K562 (cell line): ENCODE data around the gene ZNF775. TPM values are rescaled to one million over a fixed set of nuclear protein-coding genes. Genes with fewer than 3 reads are reported as not detected.

Experiments used
- CBFB ChIP-seq: sonication (generic); formaldehyde crosslinking; IDR thresholded peaks from 2 replicates; pipeline ENCODE4 v1.4.0; 2020; ENCODE audit warnings: mild to moderate bottlenecking, missing genetic modification reagents
- GATAD2A ChIP-seq: fragments of 450-650 bp; IDR thresholded peaks from 2 replicates; pipeline ENCODE4 v1.6.1; 2017
- GTF2E2 ChIP-seq: fragments of 200-800 bp; sonication (Bioruptor generic); IDR thresholded peaks from 2 replicates; pipeline ENCODE4 v1.6.1; 2016; ENCODE audit warnings: missing genetic modification characterization, missing compliant biosample characterization
- MAFK ChIP-seq: IDR thresholded peaks from 2 replicates; pipeline ENCODE4 v1.6.1; 2011; ENCODE audit warnings: low read length, improper control_type of control experiment
- MEIS2 ChIP-seq: fragments of 450-650 bp; IDR thresholded peaks from 2 replicates; pipeline ENCODE4 v1.6.1; 2014; ENCODE audit warnings: mild to moderate bottlenecking; ENCODE audit not compliant: partially characterized antibody
- ZKSCAN1 ChIP-seq: fragments of 150-350 bp; IDR thresholded peaks from 2 replicates; pipeline ENCODE4 v1.6.1; 2016; ENCODE audit warnings: low read depth, low read length
- polyA plus RNA-seq, 8 experiments: library from polyadenylated mRNA; depleted of rRNA in 4 of 8; stranded (reverse) in 5 of 8; unstranded in 3 of 8; fragments of >200 nt; fragmentation: Nextera tagmentation in 2 of 8; fragmentation: Illumina TruSeq in 1 of 8; extraction: Ambion mirVana in 2 of 8; extraction: Trizol in 1 of 8; gene quantifications; 2 replicates each; pipeline versions ENCODE4 v1.2.1 to v1.2.3, GENCODE V29; 2011 to 2014; ENCODE audit warnings: inconsistent platforms in 1 of 8, missing spikeins in 1 of 8
- total RNA-seq, 7 experiments: library from RNA; depleted of rRNA in 6 of 7; stranded (reverse); fragments of >200 nt in 6 of 7; fragmentation: Illumina TruSeq in 2 of 7; extraction: Trizol in 2 of 7; gene quantifications; 2 replicates each; pipeline versions ENCODE4 v1.2.1 to v1.2.3, GENCODE V29; 2011 to 2021; ENCODE audit warnings: low replicate concordance in 1 of 7
- TF ChIP-seq, protein P1 (sequence below): sonication (generic); formaldehyde crosslinking; IDR thresholded peaks from 2 replicates; pipeline ENCODE4 v1.8.0; 2022; ENCODE audit warnings: mild to moderate bottlenecking, missing genetic modification reagents
- TF ChIP-seq, protein P2 (sequence below): fragments of 200-800 bp; sonication (Bioruptor generic); IDR thresholded peaks from 2 replicates; pipeline ENCODE4 v1.6.1; 2016; ENCODE audit warnings: missing genetic modification characterization, missing compliant biosample characterization
- TF ChIP-seq, protein P3 (sequence below), 2 experiments: fragments of 450-650 bp in 1 of 2; IDR thresholded peaks; 2 replicates each; pipeline ENCODE4 v1.6.1; 2011 to 2017; ENCODE audit warnings: low read depth in 2 of 2, antibody characterized with exemption in 1 of 2, borderline replicate concordance in 1 of 2, low read length in 1 of 2, mild to moderate bottlenecking in 1 of 2, mixed read lengths in 1 of 2; ENCODE audit not compliant: control insufficient read depth in 1 of 2
- TF ChIP-seq, protein P4 (sequence below), 2 experiments: fragments of 450-650 bp; IDR thresholded peaks; 2 replicates each; pipeline ENCODE4 v1.6.1; 2016

The ZNF775 gene
- total and polyA plus RNA-seq, 9 of the 15 experiments (the other 6 are each of a cell fraction or from before 2014, with no cell fraction given), result 0.04 to 18.7 (median 4.9) TPM

DNA sequence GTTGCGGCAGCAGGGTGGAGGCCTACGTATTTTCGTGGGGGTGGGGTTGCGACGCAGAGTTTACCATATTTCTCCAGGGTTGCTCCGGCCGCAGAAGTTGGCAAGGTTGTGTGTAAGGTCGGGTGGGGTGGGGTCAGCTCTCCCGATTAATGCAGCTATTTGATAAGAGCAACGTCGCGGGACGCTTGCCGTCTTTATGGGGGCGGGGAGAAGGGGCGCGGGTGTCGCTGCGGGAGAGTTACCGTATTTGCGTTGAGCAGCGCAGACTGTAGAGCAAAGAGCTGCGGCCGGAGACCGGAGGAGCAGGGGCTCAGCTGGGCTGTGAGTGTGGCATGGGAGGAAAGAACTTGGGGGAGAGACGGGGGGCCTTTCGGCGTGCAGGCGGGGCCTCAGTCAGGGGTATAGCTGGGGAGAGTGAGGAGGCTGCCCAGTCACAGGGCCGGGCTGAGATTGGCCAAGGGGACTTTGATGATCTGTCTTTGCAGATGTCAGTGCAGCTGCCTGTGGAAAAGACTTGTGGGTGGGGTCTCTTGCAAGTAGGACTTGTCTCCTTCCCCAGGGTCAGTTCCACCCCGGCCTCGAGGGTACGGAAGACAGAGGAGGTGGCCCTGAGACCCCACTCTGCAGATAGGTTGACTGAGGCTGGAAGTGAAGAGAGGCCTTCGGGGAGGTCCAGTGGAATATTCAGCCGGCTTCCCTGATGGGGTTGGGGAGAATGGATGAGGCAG is 26.6 kb downstream of the ZNF775 start (continued):
- TF ChIP-seq CBFB (CRISPR knock-in tag) (0 out of 2 replicates have a peak, but pooled peaks have one; percentile 41), MEIS2 (peak; percentile 36), GATAD2A (no peak), ZKSCAN1 (peak; percentile 3; the same call in 1 of the 2 replicates), MAFK (peak; percentile 65), GTF2E2 (tag) (no peak; the same call in 1 of the 2 replicates)
- TF ChIP-seq, protein P1, sequence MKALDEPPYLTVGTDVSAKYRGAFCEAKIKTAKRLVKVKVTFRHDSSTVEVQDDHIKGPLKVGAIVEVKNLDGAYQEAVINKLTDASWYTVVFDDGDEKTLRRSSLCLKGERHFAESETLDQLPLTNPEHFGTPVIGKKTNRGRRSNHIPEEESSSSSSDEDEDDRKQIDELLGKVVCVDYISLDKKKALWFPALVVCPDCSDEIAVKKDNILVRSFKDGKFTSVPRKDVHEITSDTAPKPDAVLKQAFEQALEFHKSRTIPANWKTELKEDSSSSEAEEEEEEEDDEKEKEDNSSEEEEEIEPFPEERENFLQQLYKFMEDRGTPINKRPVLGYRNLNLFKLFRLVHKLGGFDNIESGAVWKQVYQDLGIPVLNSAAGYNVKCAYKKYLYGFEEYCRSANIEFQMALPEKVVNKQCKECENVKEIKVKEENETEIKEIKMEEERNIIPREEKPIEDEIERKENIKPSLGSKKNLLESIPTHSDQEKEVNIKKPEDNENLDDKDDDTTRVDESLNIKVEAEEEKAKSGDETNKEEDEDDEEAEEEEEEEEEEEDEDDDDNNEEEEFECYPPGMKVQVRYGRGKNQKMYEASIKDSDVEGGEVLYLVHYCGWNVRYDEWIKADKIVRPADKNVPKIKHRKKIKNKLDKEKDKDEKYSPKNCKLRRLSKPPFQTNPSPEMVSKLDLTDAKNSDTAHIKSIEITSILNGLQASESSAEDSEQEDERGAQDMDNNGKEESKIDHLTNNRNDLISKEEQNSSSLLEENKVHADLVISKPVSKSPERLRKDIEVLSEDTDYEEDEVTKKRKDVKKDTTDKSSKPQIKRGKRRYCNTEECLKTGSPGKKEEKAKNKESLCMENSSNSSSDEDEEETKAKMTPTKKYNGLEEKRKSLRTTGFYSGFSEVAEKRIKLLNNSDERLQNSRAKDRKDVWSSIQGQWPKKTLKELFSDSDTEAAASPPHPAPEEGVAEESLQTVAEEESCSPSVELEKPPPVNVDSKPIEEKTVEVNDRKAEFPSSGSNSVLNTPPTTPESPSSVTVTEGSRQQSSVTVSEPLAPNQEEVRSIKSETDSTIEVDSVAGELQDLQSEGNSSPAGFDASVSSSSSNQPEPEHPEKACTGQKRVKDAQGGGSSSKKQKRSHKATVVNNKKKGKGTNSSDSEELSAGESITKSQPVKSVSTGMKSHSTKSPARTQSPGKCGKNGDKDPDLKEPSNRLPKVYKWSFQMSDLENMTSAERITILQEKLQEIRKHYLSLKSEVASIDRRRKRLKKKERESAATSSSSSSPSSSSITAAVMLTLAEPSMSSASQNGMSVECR (CRISPR knock-in tag), result 0 out of 2 replicates have a peak, but pooled peaks have one; percentile 17
- TF ChIP-seq, protein P2, sequence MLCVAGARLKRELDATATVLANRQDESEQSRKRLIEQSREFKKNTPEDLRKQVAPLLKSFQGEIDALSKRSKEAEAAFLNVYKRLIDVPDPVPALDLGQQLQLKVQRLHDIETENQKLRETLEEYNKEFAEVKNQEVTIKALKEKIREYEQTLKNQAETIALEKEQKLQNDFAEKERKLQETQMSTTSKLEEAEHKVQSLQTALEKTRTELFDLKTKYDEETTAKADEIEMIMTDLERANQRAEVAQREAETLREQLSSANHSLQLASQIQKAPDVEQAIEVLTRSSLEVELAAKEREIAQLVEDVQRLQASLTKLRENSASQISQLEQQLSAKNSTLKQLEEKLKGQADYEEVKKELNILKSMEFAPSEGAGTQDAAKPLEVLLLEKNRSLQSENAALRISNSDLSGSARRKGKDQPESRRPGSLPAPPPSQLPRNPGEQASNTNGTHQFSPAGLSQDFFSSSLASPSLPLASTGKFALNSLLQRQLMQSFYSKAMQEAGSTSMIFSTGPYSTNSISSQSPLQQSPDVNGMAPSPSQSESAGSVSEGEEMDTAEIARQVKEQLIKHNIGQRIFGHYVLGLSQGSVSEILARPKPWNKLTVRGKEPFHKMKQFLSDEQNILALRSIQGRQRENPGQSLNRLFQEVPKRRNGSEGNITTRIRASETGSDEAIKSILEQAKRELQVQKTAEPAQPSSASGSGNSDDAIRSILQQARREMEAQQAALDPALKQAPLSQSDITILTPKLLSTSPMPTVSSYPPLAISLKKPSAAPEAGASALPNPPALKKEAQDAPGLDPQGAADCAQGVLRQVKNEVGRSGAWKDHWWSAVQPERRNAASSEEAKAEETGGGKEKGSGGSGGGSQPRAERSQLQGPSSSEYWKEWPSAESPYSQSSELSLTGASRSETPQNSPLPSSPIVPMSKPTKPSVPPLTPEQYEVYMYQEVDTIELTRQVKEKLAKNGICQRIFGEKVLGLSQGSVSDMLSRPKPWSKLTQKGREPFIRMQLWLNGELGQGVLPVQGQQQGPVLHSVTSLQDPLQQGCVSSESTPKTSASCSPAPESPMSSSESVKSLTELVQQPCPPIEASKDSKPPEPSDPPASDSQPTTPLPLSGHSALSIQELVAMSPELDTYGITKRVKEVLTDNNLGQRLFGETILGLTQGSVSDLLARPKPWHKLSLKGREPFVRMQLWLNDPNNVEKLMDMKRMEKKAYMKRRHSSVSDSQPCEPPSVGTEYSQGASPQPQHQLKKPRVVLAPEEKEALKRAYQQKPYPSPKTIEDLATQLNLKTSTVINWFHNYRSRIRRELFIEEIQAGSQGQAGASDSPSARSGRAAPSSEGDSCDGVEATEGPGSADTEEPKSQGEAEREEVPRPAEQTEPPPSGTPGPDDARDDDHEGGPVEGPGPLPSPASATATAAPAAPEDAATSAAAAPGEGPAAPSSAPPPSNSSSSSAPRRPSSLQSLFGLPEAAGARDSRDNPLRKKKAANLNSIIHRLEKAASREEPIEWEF (CRISPR knock-in tag), result no peak
- TF ChIP-seq, protein P3, sequence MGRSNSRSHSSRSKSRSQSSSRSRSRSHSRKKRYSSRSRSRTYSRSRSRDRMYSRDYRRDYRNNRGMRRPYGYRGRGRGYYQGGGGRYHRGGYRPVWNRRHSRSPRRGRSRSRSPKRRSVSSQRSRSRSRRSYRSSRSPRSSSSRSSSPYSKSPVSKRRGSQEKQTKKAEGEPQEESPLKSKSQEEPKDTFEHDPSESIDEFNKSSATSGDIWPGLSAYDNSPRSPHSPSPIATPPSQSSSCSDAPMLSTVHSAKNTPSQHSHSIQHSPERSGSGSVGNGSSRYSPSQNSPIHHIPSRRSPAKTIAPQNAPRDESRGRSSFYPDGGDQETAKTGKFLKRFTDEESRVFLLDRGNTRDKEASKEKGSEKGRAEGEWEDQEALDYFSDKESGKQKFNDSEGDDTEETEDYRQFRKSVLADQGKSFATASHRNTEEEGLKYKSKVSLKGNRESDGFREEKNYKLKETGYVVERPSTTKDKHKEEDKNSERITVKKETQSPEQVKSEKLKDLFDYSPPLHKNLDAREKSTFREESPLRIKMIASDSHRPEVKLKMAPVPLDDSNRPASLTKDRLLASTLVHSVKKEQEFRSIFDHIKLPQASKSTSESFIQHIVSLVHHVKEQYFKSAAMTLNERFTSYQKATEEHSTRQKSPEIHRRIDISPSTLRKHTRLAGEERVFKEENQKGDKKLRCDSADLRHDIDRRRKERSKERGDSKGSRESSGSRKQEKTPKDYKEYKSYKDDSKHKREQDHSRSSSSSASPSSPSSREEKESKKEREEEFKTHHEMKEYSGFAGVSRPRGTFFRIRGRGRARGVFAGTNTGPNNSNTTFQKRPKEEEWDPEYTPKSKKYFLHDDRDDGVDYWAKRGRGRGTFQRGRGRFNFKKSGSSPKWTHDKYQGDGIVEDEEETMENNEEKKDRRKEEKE (IDR thresholded peaks at IDR 0.05; ENCODE audit: borderline replicate concordance in 1 of 2, control insufficient read depth in 1 of 2, low read depth in 2 of 2, low read length in 1 of 2), result no peak
- TF ChIP-seq, protein P4, sequence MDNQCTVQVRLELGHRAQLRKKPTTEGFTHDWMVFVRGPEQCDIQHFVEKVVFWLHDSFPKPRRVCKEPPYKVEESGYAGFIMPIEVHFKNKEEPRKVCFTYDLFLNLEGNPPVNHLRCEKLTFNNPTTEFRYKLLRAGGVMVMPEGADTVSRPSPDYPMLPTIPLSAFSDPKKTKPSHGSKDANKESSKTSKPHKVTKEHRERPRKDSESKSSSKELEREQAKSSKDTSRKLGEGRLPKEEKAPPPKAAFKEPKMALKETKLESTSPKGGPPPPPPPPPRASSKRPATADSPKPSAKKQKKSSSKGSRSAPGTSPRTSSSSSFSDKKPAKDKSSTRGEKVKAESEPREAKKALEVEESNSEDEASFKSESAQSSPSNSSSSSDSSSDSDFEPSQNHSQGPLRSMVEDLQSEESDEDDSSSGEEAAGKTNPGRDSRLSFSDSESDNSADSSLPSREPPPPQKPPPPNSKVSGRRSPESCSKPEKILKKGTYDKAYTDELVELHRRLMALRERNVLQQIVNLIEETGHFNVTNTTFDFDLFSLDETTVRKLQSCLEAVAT (IDR thresholded peaks at IDR 0.05), result peak; percentile 8 to 79; a peak in 1 of 4 replicates
